GM12873 (cell line): ENCODE results near the gene RPTOR.
A peak's percentile ranks its signal among the peaks of the same experiment; 100 is the strongest.

Experiments
- TF ChIP-seq, protein P1 (sequence below): IDR thresholded peaks from 2 replicates; pipeline ENCODE4 v1.5.1; 2012; ENCODE audit warnings: low read depth, mild to moderate bottlenecking, moderate library complexity, low read length, control low read depth; ENCODE audit not compliant: insufficient read depth; ENCODE audit errors: missing control alignments

RPTOR gene

DNA sequence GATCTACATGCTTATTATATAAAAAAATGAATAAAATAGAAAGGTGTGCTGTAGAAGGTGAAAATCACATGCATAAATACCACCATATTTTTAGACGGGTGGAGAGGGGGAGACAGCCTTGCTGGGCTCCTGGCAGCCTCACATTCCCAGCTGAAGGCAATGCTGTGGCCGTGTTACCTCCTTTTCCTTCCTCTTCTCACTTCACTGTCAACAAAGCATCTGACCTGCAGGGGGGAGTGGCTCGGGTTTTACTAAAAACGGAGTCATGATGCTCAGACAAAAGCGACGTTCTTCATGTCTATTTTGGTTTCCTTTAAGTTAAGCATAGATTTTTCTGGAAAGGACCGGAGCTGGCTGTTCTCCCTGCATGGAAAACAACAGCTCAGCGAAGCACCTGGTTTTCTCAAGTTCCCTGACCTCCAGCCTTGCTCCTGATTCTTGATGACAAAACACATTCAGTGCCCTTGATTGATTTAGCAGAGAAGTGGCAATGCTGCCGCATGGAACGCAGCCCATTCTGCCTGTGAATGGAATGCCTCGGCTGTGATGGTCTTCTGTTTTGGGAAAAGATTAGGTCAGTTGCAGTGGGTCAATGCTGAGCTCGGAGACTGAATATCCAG is 5.5 kb upstream of the RPTOR start:
- TF ChIP-seq, protein P1, sequence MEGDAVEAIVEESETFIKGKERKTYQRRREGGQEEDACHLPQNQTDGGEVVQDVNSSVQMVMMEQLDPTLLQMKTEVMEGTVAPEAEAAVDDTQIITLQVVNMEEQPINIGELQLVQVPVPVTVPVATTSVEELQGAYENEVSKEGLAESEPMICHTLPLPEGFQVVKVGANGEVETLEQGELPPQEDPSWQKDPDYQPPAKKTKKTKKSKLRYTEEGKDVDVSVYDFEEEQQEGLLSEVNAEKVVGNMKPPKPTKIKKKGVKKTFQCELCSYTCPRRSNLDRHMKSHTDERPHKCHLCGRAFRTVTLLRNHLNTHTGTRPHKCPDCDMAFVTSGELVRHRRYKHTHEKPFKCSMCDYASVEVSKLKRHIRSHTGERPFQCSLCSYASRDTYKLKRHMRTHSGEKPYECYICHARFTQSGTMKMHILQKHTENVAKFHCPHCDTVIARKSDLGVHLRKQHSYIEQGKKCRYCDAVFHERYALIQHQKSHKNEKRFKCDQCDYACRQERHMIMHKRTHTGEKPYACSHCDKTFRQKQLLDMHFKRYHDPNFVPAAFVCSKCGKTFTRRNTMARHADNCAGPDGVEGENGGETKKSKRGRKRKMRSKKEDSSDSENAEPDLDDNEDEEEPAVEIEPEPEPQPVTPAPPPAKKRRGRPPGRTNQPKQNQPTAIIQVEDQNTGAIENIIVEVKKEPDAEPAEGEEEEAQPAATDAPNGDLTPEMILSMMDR = peak; percentile 14

DNA sequence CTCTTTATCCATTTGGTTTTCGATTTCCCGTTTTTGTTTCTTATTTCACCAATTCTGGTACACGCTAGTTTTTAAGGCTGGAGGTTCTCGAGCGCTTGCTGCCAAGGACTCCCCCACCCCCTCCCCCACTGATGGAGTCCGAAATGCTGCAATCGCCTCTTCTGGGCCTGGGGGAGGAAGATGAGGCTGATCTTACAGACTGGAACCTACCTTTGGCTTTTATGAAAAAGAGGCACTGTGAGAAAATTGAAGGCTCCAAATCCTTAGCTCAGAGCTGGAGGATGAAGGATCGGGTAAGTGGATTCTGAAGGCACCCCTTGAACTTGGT is 825 bp downstream of the RPTOR start:
- TF ChIP-seq, protein P1 = no peak

- TF ChIP-seq, protein P1 = no peak
Observed at GRCh38 chr17:80546267-80546666, 1.6 kb downstream of the RPTOR start.

DNA sequence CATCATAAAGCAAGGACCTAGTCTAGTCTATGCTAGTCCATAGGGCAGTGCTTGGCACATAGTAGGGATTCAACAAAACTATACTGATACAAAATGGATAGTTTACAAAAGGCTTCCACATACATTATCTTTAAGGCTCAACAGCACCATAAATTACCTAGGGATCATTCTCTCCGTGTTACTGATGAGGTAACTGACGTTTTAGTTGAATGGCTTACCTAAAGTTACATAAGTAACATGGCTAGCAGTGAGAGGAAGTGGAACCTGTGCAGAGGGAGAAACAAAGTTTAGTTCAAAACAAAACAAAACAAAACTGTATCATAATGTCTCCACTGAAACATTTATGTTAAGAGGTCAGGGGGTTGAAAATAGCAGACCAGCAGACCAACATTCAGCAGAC is 7.9 kb downstream of the RPTOR start:
- TF ChIP-seq, protein P1 = no peak

DNA sequence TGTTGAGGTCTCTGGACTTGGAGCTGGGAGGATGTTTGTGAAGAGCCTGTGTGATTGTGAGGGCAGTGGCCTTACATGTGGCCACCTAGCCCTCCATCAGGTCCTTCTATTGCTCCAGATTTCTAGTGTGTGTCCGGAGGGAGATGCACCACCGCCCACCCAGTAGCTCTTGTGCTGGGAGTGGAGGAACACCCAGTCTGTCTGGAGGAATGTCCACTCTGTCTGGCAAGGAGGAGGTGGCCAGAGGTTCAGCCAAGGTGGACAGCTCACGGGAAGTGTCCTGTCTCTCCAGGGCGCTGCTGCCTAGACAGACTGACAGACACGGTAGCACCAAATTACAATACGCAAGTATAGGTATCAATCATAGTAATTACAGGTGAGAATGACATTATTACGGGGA is 10.6 kb downstream of the RPTOR start:
- TF ChIP-seq, protein P1 = no peak

- TF ChIP-seq, protein P1 = no peak
Observed at GRCh38 chr17:80558046-80558445, 13.4 kb downstream of the RPTOR start.

DNA sequence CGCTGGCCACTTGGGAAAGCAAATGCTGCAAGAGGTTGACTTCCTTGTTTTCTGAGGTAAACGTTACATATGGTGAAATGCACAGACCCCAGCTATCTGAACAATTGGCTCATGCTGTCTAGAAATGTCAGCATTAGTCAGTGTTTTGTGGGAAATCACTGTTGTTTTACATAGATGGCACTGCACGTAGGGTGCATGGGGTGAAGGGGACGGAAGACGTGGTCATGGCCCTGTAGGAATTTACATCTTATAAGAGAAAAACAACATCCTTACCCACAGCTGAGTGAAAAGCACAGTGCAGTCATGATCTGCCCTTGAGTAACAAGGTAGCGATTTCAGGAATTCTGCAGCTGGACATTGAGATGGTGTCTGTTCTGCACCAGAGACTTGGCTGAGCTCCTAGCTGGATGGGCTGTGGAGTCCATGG is 15.2 kb downstream of the RPTOR start:
- TF ChIP-seq, protein P1 = no peak
